GM19467 (cell line): ENCODE results near the gene POLK.

Experiments
- ATAC-seq: cut with Tn5 transposase; IDR thresholded peaks from one replicate; pipeline ENCODE4 v1.9.1; 2021; ENCODE audit warnings: mild to moderate bottlenecking, moderate library complexity; ENCODE audit not compliant: unreplicated experiment

The POLK gene

DNA sequence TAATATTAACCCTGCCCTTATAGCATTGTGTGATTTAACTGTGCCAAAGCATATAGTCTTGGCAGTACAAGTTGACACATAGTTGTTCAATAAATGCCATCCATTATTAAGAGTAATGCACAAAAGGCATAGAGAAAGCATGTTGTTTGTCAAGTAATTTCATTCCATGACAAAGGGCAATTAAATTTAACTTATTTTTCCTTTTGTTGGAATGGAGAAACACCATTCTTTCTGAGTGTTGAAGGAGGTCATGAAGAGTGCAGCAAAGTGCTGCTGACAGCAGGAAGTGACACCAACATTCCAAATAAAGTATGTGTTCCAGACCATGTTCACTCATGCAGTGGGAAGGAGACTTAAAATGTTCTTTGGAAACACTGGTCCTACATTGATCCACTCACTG, 128.7 kb downstream of the POLK start:
- ATAC-seq: no peak

DNA sequence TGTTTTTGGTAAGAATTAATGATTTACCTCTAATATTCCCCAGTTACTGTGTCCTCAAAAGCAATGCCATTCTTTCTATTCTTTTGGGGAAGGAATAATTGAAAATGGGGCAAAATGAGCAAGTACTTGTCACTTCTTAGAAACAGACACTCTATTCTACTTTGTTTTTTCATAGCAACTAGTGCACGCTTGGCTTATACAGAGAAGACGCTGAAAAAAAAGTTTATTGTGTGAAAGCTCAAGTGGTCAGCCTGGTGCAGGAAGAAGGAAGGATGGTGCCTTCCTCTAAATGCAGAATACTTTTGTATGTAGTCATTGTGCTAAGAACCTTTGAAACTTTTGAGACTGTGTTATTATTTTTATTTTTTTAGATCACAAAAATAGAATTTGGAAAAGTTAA, 129.1 kb downstream of the POLK start:
- no peak for ATAC-seq

DNA sequence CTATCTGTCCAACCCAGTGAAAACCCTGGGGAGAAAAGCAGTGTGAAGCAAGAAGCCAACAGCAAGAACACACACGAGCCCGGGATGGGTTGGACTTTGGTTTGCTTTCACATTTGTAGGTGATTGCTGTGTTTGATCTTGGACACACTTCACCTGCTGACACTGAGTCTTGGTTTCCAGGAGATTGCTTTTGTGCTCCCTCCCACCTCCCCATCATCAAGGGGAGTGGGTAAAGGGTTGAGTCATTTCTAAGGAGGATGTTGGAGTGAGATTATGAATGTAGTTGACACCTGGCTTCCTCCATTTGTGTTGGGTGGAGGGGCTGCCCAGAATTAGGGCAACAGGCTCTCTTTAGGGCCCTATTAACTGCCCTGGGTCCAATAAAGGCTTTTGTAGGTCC, 137.0 kb downstream of the POLK start:
- ATAC-seq: no peak
